K562 (cell line): ENCODE measurements around the gene PIANP. TPM values are rescaled to one million over a fixed set of nuclear protein-coding genes. Genes with fewer than 3 reads are reported as not detected.

Experiments used
- ATAC-seq: fragments of 200-7000 bp; cut with Tn5 transposase; 3 replicates; pipeline ENCODE4 v1.9.1; 2020; ENCODE audit warnings: moderate library complexity
- BruUV-seq: library from RNA; stranded (reverse); fragments of 400-500 nt; replicated peaks from 2 replicates; lab custom pipeline; 2021; lab: Mats Ljungman, UMichigan
- CTCF ChIA-PET: fragments of 300-600 bp; formaldehyde crosslinking; extraction: SDS; loops from one replicate; lab custom pipeline; 2021; ENCODE audit warnings: low intra/inter-chr PET ratio; lab: Yijun Ruan, JAX
- POLR2A ChIA-PET: fragments of 300-600, 350-650 bp; sonication (Branson Sonifier 250); formaldehyde crosslinking; extraction: SDS; loops from one replicate; lab custom pipeline; 2021; ENCODE audit warnings: antibody characterized with exemption, inconsistent platforms; lab: Yijun Ruan, JAX
- DNase-seq, 4 experiments: peaks; one replicate each; pipeline versions ENCODE4 v3.0.0 to v3.0.0-alpha.2; 2011 to 2018; ENCODE audit warnings: low spot score in 3 of 4, mixed read lengths in 3 of 4; ENCODE audit errors: extremely low read depth in 1 of 4
- FAIRE-seq: peaks from 2 replicates; lab custom pipeline; 2011; peaks lifted over from hg19 to GRCh38; lab: Jason Lieb, UNC
- H2AFZ ChIP-seq: 2 replicates; pipeline ENCODE4 v1.6.0; 2011; ENCODE audit warnings: low read depth, low read length, control low read depth, inconsistent platforms
- H3K27ac ChIP-seq: fragments of 200-600 bp; 3 replicates; pipeline ENCODE4 v1.8.0; 2011; ENCODE audit warnings: low read depth, mild to moderate bottlenecking, control low read depth, inconsistent platforms, low read length, moderate library complexity, mixed read lengths; ENCODE audit errors: extremely low read depth
- H3K27me3 ChIP-seq, 2 experiments: fragments of 300-600 bp in 1 of 2; 2 replicates in 1 of 2; 3 replicates in 1 of 2; pipeline versions ENCODE4 v1.6.0 to v1.8.0; 2011; ENCODE audit warnings: inconsistent platforms in 2 of 2, low read length in 2 of 2, mild to moderate bottlenecking in 1 of 2, mixed read lengths in 1 of 2, moderate library complexity in 1 of 2; ENCODE audit not compliant: control insufficient read depth in 2 of 2, insufficient read depth in 2 of 2
- H3K36me3 ChIP-seq: fragments of 300-600 bp; 3 replicates; pipeline ENCODE4 v1.8.0; 2011; ENCODE audit warnings: mild to moderate bottlenecking, low read length, inconsistent platforms; ENCODE audit not compliant: control insufficient read depth, insufficient read depth
- H3K4me1 ChIP-seq, 2 experiments: fragments of 200-600 bp in 1 of 2; replicated peaks in 1 of 2; 2 replicates in 1 of 2; 3 replicates in 1 of 2; pipeline versions ENCODE4 v1.5.1 to v1.8.0; 2011; ENCODE audit warnings: inconsistent platforms in 2 of 2, low read length in 2 of 2, mild to moderate bottlenecking in 1 of 2, mixed read lengths in 1 of 2, moderate library complexity in 1 of 2; ENCODE audit not compliant: control insufficient read depth in 2 of 2, insufficient read depth in 2 of 2
- H3K4me2 ChIP-seq: 2 replicates; pipeline ENCODE4 v1.6.1; 2011; ENCODE audit warnings: low read length, control low read depth, inconsistent platforms, mixed read lengths; ENCODE audit not compliant: insufficient read depth
- H3K4me3 ChIP-seq: fragments of 200-600 bp; sonication (generic), shearing (Covaris generic); 2 replicates; pipeline ENCODE4 v1.5.1; 2016; ENCODE audit warnings: control low read depth, inconsistent platforms
- H3K79me2 ChIP-seq: fragments of 200-600 bp; 3 replicates; pipeline ENCODE4 v1.8.0; 2011; ENCODE audit warnings: low read length, inconsistent platforms; ENCODE audit not compliant: control insufficient read depth, insufficient read depth
- H3K9ac ChIP-seq, 2 experiments: 2 replicates each; pipeline versions ENCODE4 v1.6.0 to v1.6.1; 2011; ENCODE audit warnings: low read depth in 2 of 2, low read length in 2 of 2, control low read depth in 1 of 2, inconsistent platforms in 1 of 2, mild to moderate bottlenecking in 1 of 2, mixed read lengths in 1 of 2; ENCODE audit not compliant: insufficient read depth in 1 of 2
- H3K9me1 ChIP-seq: one replicate; pipeline ENCODE4 v1.6.0; 2011; ENCODE audit warnings: inconsistent platforms, mild to moderate bottlenecking, low read length, moderate library complexity; ENCODE audit not compliant: control insufficient read depth, insufficient read depth
- H3K9me3 ChIP-seq: replicated peaks from 2 replicates; pipeline ENCODE4 v1.5.1; 2011; ENCODE audit warnings: low read depth, low read length, inconsistent platforms; ENCODE audit not compliant: control insufficient read depth, insufficient read depth
- H4K20me1 ChIP-seq: replicated peaks from 2 replicates; pipeline ENCODE4 v1.6.1; 2011; ENCODE audit warnings: low read length, inconsistent platforms, mixed read lengths; ENCODE audit not compliant: control insufficient read depth, insufficient read depth
- C11orf30 ChIP-seq: fragments of 450-650 bp; IDR thresholded peaks from 2 replicates; pipeline ENCODE4 v1.6.1; 2016; ENCODE audit warnings: low read depth, mild to moderate bottlenecking
- ERF ChIP-seq: fragments of 450-650 bp; formaldehyde crosslinking; IDR thresholded peaks from 2 replicates; pipeline ENCODE4 v1.4.0; 2020; ENCODE audit warnings: mild to moderate bottlenecking, mixed read lengths
- HDAC3 ChIP-seq: fragments of 450-650 bp; IDR thresholded peaks from 2 replicates; pipeline ENCODE4 v1.6.1; 2018; ENCODE audit warnings: borderline replicate concordance, mild to moderate bottlenecking, moderate library complexity; ENCODE audit not compliant: partially characterized antibody
- MXI1 ChIP-seq: IDR thresholded peaks from 2 replicates; pipeline ENCODE4 v1.6.1; 2011; ENCODE audit warnings: low read depth, mild to moderate bottlenecking, improper control_type of control experiment, low read length
- NFE2L1 ChIP-seq: fragments of 450-650 bp; IDR thresholded peaks from 2 replicates; pipeline ENCODE4 v1.6.1; 2016; ENCODE audit warnings: missing genetic modification characterization, low read depth, mild to moderate bottlenecking, missing compliant biosample characterization, moderate library complexity, borderline replicate concordance
- OTX1 ChIP-seq: fragments of 450-650 bp; formaldehyde crosslinking; IDR thresholded peaks from 2 replicates; pipeline ENCODE4 v1.4.0; 2022; ENCODE audit warnings: mild to moderate bottlenecking
- PCBP2 ChIP-seq: fragments of 200-400 bp; formaldehyde crosslinking; IDR thresholded peaks from 2 replicates; pipeline ENCODE4 v1.6.1; 2018; ENCODE audit warnings: low read length, low read depth, mild to moderate bottlenecking, moderate library complexity; ENCODE audit not compliant: poor library complexity, severe bottlenecking
- POLR2H ChIP-seq: IDR thresholded peaks from 2 replicates; pipeline ENCODE4 v1.6.1; 2016; ENCODE audit warnings: missing genetic modification characterization, low read depth, mild to moderate bottlenecking, control low read depth, missing compliant biosample characterization, moderate library complexity
- PRPF4 ChIP-seq: fragments of 200-400 bp; formaldehyde crosslinking; IDR thresholded peaks from one replicate; pipeline ENCODE4 v1.6.1; 2017; ENCODE audit warnings: low read length, low read depth, mild to moderate bottlenecking; ENCODE audit not compliant: insufficient read depth, poor library complexity, severe bottlenecking
- ZBED1 ChIP-seq: IDR thresholded peaks from 2 replicates; pipeline ENCODE4 v1.6.1; 2014
- WGBS: fragments of 100-300 bp; shearing (Covaris generic); methylation state at CpG from one replicate; pipeline ENCODE4 v1.1.6; 2016; ENCODE audit warnings: low coverage, mixed read lengths; ENCODE audit not compliant: insufficient coverage; ENCODE audit errors: missing lambda C conversion rate; 5-methylcytosine and 5-hydroxymethylcytosine counted together
- in situ Hi-C: fragments of 300-500 bp; cut with MboI; formaldehyde crosslinking; loops from 4 replicates; pipeline ENCODE4 v1.15.0; 2018; ENCODE audit warnings: inconsistent platforms, mixed read lengths
- intact Hi-C: fragments of 100-400 bp; cut with micrococcal nuclease; formaldehyde crosslinking; loops from 2 replicates; pipeline ENCODE4 v1.14.2; 2022
- polyA plus RNA-seq, 8 experiments: library from polyadenylated mRNA; depleted of rRNA in 4 of 8; stranded (reverse) in 5 of 8; unstranded in 3 of 8; fragments of >200 nt; fragmentation: Nextera tagmentation in 2 of 8; fragmentation: Illumina TruSeq in 1 of 8; extraction: Ambion mirVana in 2 of 8; extraction: Trizol in 1 of 8; gene quantifications; 2 replicates each; pipeline versions ENCODE4 v1.2.1 to v1.2.3, GENCODE V29; 2011 to 2014; ENCODE audit warnings: inconsistent platforms in 1 of 8, missing spikeins in 1 of 8
- total RNA-seq, 7 experiments: library from RNA; depleted of rRNA in 6 of 7; stranded (reverse); fragments of >200 nt in 6 of 7; fragmentation: Illumina TruSeq in 2 of 7; extraction: Trizol in 2 of 7; gene quantifications; 2 replicates each; pipeline versions ENCODE4 v1.2.1 to v1.2.3, GENCODE V29; 2011 to 2021; ENCODE audit warnings: low replicate concordance in 1 of 7

Gene PIANP
- total and polyA plus RNA-seq, 9 of the 15 experiments (the other 6 are each of a cell fraction or from before 2014, with no cell fraction given): 0.07 TPM; not detected in 8

GRCh38 chr12:6650832-6651231 lies 49.8 kb downstream of the PIANP start:
- H4K20me1 ChIP-seq: no peaks in the 10 kb centered on the region
- no peaks in the 10 kb centered on the region for H3K79me2 ChIP-seq
- no peak overlapping the region for H3K27ac ChIP-seq
- no peaks in the 10 kb centered on the region for H3K9me1 ChIP-seq
- peaks cover 0 to 8% of the 10 kb centered on the region in 2 experiments; a peak in 3 of 5 replicates for H3K4me1 ChIP-seq
- H2AFZ ChIP-seq: no peak overlapping the region
- ChIA-PET CTCF (no interaction called here), POLR2A (no interaction called here)
- no peak for DNase-seq
- H3K4me2 ChIP-seq: no peak overlapping the region
- in situ Hi-C loops (no loop called here), intact Hi-C loops (no loop called here)
- no peaks in the 10 kb centered on the region for H3K27me3 ChIP-seq
- no peak for ATAC-seq
- no peaks in the 10 kb centered on the region for H3K9me3 ChIP-seq
- BruUV-seq: TSS peak; percentile 28
- TF ChIP-seq PRPF4 (no peak), HDAC3 (no peak), MXI1 (no peak), OTX1 (CRISPR knock-in tag) (no peak), ERF (no peak), ZBED1 (no peak), NFE2L1 (tag) (no peak), PCBP2 (no peak), C11orf30 (no peak), POLR2H (tag) (no peak)
- no peak for FAIRE-seq
- H3K9ac ChIP-seq: no peak overlapping the region
- H3K4me3 ChIP-seq: no peak overlapping the region
- WGBS: 59% methylated on average over 5 of the region's 8 CpGs
- peaks cover 8% of the 10 kb centered on the region; the same call in 2 of the 3 replicates for H3K36me3 ChIP-seq
